GM13976 (cell line): ENCODE measurements around the gene CTDSP2.

Experiments used
- DNase-seq: peaks from one replicate; pipeline ENCODE4 v3.0.0; 2012; ENCODE audit warnings: low spot score
- in situ Hi-C: fragments of 300-500 bp; cut with MboI; formaldehyde crosslinking; loops from one replicate; pipeline ENCODE4 v1.12.0; 2022; ENCODE audit warnings: low sequenced_read_pairs, mixed read lengths, inconsistent platforms; ENCODE audit not compliant: unreplicated experiment
- TF ChIP-seq, protein P1 (sequence below): IDR thresholded peaks from 2 replicates; pipeline ENCODE4 v1.5.1; 2012; ENCODE audit warnings: borderline replicate concordance, mild to moderate bottlenecking; ENCODE audit not compliant: insufficient read depth; ENCODE audit errors: extremely low read depth, missing control alignments, control extremely low read depth

CTDSP2 gene

DNA sequence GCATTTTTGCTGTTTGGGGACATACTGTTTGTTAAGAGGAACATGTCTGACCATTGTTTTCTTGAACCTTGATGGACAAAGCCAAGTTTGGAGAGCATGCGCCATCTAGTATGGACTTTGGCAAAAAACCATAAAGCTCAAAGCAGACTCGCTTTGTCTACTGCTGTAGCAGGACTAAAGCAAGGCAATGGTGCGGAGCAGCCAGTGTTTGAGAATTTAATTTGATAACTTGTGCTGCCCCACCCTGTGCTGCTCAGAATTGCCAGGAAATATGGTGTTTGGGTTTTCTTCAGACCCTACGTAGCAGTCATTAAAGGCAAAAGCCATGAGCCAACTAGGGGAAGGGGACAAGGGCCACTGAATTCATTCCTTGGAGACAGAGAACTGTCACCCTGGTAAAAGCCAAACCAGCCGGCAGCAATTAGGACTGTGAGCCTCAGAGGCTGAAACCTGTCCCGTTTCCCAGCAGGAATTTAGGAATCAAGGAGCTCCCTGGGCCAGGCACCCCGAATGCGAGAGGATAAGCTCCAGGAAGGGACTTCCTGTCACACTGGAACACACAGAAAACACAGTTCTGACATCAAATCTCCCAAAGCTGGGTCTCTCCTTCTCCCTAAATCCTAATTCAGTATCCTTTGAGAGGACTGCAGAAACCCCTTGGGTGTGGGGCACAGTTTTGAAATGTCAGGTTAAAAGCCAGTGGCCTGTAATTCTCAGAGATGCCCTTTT lies 29.1 kb downstream of the CTDSP2 start:
- no peak for DNase-seq
- in situ Hi-C loops: no loop called here
- TF ChIP-seq, protein P1, sequence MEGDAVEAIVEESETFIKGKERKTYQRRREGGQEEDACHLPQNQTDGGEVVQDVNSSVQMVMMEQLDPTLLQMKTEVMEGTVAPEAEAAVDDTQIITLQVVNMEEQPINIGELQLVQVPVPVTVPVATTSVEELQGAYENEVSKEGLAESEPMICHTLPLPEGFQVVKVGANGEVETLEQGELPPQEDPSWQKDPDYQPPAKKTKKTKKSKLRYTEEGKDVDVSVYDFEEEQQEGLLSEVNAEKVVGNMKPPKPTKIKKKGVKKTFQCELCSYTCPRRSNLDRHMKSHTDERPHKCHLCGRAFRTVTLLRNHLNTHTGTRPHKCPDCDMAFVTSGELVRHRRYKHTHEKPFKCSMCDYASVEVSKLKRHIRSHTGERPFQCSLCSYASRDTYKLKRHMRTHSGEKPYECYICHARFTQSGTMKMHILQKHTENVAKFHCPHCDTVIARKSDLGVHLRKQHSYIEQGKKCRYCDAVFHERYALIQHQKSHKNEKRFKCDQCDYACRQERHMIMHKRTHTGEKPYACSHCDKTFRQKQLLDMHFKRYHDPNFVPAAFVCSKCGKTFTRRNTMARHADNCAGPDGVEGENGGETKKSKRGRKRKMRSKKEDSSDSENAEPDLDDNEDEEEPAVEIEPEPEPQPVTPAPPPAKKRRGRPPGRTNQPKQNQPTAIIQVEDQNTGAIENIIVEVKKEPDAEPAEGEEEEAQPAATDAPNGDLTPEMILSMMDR: no peak

DNA sequence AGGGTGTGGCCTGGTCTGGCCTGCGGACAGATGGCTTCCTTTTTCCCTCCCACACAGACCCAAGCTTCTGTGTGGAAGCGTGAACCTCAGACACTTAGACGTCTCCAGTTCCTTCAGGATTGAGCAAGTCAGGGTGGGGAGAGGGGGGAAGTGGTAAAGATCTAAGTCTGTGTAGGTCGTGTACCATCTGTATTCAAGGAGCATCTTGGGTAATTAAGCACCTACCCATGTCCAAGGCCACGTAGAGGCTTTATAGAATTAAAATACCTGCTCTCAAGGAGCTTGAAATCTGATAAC lies 29.7 kb downstream of the CTDSP2 start:
- in situ Hi-C loops: no loop called here
- DNase-seq: no peak
- TF ChIP-seq, protein P1: no peak

DNA sequence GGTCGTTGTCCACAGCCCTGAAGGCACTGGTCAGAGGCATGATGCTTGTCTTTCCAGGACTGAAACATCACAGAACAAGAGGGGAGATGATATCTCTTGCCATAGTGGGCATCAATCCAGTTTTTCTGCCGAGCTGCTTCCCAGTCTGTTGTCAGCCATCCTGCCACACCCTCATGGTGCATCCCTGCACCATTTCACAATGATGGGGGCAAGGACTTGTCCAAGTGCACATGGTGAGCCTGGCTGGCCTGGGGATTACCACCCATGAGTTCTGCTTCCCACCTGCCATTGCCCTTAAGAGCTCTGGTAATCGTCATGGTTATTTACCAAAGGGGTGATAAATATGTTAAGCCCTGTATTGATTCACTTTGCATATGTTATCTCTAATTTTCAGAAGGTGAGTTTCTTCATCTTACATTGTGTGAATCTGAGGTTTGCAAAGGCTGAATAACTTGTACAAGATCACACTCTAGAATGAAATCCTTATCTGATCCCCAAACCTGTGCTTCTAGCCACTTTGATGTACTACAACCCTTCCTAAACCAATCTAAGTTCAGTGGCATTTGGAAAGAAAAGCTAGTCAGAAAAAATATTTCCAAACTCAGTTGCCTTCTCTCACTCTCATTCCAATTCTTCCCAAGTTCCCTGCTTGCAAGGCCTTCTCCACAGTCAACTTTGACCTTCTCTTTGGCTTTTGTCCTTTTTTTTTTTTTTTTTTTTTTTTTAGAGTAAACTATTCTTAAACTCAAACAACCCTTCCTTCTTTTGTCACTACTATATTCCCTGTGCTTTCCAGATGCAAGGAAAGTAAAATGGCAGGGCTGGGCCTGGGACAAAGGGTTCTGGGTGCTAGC lies 30.3 kb downstream of the CTDSP2 start:
- TF ChIP-seq, protein P1: no peak
- in situ Hi-C loops: no loop called here
- no peak for DNase-seq

DNA sequence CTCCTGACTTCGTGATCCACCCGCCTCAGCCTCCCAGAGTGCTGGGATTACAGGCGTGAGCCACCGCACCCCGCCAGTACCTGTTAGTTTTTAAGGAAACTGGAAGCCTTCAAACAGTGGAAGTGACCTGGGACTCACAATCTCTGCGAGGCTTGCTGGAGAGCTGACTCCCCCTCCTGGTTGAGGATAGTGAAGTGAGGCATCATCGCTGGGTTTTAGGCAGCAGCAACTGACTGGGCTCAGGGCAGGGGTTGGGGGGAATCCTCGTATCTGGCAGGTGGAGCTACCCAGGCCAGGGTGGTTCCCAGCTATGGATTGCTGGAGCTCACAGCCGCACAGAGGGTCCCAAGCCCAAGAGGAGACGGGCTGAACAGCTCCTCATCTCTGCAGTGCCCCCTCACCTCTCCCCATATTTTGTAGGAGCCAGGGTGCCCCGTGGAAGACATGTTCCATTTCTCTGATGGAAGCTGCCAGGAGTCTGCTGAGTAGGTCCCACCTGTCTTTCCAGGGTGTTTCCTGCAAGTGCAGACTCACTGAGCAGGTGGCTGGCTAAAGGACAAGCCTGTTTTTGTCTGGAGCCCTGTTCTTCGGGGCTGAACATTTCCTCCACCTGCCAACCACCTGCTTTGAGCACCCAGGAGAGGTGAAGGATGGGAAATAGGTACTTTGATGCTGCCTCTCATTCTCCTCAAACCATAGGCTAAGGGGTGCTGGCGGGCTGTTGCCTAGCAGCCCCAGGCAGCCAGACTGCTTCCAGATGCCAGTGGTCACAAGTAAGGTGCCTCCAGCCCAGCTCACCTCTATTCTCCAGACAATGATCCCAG lies 31.1 kb downstream of the CTDSP2 start:
- in situ Hi-C loops: no loop called here
- TF ChIP-seq, protein P1: no peak
- DNase-seq: no peak

DNA sequence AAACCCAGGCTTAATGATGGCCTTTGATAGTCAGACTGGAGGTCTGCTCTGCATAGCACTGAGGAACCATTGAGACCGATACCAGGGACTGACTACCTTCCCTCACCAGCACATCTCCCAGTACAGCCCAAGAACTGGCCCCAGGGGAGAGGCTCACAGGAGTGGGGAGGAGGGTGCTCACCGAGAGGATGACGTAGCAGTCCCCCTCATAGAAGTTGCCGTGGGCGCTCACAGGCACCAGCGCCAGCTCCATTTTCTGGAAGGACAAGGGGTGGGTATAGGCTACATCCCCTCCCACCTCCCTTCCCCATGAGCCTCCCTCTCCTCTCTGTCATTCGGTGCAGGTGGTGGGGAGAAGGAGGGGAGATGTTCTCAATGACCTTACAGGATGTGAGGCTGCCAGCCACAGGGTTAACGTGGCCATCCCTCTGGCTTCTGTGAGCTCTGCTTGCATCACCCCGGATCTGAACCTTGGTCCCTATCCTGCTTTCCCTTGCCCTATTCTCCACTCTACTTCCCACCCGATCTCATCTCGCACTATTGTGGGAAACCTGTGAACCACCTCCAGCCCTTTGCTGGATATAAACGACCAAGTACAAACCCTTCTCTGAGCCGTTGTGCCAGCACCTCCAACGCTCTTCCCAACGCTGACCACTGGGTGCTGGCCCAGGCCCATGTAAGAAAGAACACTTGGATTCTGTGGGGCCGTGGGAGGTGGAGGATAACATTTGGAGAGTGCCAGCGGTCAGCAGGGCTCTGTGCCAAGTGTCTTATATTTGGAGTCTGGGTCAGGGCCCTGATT lies 32.4 kb downstream of the CTDSP2 start:
- TF ChIP-seq, protein P1: no peak
- in situ Hi-C loops: no loop called here
- DNase-seq: no peak
